Uterus (tissue), 2 donors: ENCODE data around the gene NEK6.

Source experiments
- POLR2A ChIP-seq, 2 donors: fragments of 450-650 bp; IDR thresholded peaks; one replicate each; pipeline ENCODE4 v1.6.1; 2016; ENCODE audit warnings: antibody characterized with exemption in 2 of 2, mild to moderate bottlenecking in 1 of 2, moderate library complexity in 1 of 2
- TF ChIP-seq, protein P1 (sequence below), 4 experiments: fragments of 200-600 bp in 2 of 4; fragments of 450-650 bp in 2 of 4; sonication (generic) in 2 of 4; IDR thresholded peaks; one replicate each; pipeline ENCODE4 v1.5.1; 2016 to 2019; ENCODE audit warnings: antibody characterized with exemption in 4 of 4, mild to moderate bottlenecking in 2 of 4, moderate library complexity in 1 of 4

- TF ChIP-seq POLR2A (IDR thresholded peaks at IDR 0.05), result no peak
- TF ChIP-seq, protein P1, sequence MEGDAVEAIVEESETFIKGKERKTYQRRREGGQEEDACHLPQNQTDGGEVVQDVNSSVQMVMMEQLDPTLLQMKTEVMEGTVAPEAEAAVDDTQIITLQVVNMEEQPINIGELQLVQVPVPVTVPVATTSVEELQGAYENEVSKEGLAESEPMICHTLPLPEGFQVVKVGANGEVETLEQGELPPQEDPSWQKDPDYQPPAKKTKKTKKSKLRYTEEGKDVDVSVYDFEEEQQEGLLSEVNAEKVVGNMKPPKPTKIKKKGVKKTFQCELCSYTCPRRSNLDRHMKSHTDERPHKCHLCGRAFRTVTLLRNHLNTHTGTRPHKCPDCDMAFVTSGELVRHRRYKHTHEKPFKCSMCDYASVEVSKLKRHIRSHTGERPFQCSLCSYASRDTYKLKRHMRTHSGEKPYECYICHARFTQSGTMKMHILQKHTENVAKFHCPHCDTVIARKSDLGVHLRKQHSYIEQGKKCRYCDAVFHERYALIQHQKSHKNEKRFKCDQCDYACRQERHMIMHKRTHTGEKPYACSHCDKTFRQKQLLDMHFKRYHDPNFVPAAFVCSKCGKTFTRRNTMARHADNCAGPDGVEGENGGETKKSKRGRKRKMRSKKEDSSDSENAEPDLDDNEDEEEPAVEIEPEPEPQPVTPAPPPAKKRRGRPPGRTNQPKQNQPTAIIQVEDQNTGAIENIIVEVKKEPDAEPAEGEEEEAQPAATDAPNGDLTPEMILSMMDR (IDR thresholded peaks at IDR 0.05), result no peak
Measured at GRCh38 chr9:124238546-124239140, 19.1 kb upstream of the NEK6 start.
